Calu3 (cell line): ENCODE data around the gene ANKS6. TPM values are rescaled to one million over a fixed set of nuclear protein-coding genes. Genes with fewer than 3 reads are reported as not detected.

Source experiments
- BruUV-seq: library from RNA; stranded (reverse); fragments of 400-500 nt; replicated peaks from 2 replicates; lab custom pipeline; 2021; lab: Mats Ljungman, UMichigan
- CTCF ChIA-PET: fragments of 300-600 bp; sonication (Branson Sonifier 250); formaldehyde crosslinking; loops from one replicate; lab custom pipeline; 2022; ENCODE audit warnings: antibody characterized with exemption; lab: Charles Lee
- DNase-seq: peaks from one replicate; pipeline ENCODE4 v3.0.0; 2022
- H3K27ac Mint-ChIP-seq: one replicate; pipeline ENCODE4 v1.8.0; 2022; ENCODE audit warnings: mixed read lengths; ENCODE audit not compliant: unreplicated experiment
- H3K27me3 Mint-ChIP-seq: one replicate; pipeline ENCODE4 v1.8.0; 2022; ENCODE audit warnings: mixed read lengths; ENCODE audit not compliant: unreplicated experiment
- H3K36me3 Mint-ChIP-seq: one replicate; pipeline ENCODE4 v1.8.0; 2022; ENCODE audit warnings: mild to moderate bottlenecking, moderate library complexity, mixed read lengths; ENCODE audit not compliant: insufficient read depth, unreplicated experiment
- H3K4me1 Mint-ChIP-seq: one replicate; pipeline ENCODE4 v1.8.0; 2022; ENCODE audit warnings: mild to moderate bottlenecking, low read depth, mixed read lengths; ENCODE audit not compliant: unreplicated experiment
- H3K4me3 Mint-ChIP-seq: one replicate; pipeline ENCODE4 v1.8.0; 2022; ENCODE audit warnings: mild to moderate bottlenecking, low read depth, moderate library complexity, mixed read lengths; ENCODE audit not compliant: unreplicated experiment
- H3K9me3 Mint-ChIP-seq: one replicate; pipeline ENCODE4 v1.8.0; 2022; ENCODE audit warnings: low read depth, mixed read lengths; ENCODE audit not compliant: unreplicated experiment
- intact Hi-C: fragments of 100-400 bp; cut with micrococcal nuclease; formaldehyde crosslinking; loops from one replicate; pipeline ENCODE4 v1.10.0; 2022; ENCODE audit not compliant: unreplicated experiment
- total RNA-seq: library from RNA; stranded (reverse); gene quantifications from 2 replicates; pipeline ENCODE4 v1.2.3, GENCODE V29; 2022
- TF ChIP-seq, protein P1 (sequence below): fragments of 200-600 bp; IDR thresholded peaks from one replicate; pipeline ENCODE4 v1.8.0; 2022; ENCODE audit warnings: antibody characterized with exemption; ENCODE audit not compliant: unreplicated experiment

Gene ANKS6
- total RNA-seq, 1 experiment from 2014 or later, result 31.5 TPM

DNA sequence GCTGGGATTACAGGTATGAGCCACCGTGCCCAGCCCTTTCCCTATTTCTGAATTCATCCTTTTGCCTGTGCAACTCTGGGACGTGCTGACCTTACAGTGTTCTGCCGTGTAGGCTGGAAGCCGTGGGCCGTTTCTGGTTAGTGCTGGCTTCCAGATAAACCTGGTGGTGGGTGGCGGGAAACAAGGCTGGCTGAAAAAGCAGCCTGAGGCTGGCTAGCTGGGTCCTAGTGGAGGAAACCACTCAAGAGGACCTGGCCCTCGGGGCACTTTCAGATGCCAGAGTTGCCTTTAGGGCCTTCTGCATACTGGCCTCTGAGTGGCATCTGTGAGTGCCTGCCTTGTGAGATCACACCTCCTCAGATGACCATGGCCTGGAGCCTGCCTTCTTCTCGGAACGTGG, 38.0 kb upstream of the ANKS6 start:
- Mint-ChIP-seq H3K27ac (no peak overlapping the region), H3K36me3 (peaks cover 18% of the 10 kb centered on the region), H3K4me1 (peaks cover 13% of the 10 kb centered on the region), H3K4me3 (no peak overlapping the region), H3K9me3 (no peaks in the 10 kb centered on the region), H3K27me3 (no peaks in the 10 kb centered on the region)
- no peak for DNase-seq
- intact Hi-C loops, result no loop called here
- TF ChIP-seq, protein P1, sequence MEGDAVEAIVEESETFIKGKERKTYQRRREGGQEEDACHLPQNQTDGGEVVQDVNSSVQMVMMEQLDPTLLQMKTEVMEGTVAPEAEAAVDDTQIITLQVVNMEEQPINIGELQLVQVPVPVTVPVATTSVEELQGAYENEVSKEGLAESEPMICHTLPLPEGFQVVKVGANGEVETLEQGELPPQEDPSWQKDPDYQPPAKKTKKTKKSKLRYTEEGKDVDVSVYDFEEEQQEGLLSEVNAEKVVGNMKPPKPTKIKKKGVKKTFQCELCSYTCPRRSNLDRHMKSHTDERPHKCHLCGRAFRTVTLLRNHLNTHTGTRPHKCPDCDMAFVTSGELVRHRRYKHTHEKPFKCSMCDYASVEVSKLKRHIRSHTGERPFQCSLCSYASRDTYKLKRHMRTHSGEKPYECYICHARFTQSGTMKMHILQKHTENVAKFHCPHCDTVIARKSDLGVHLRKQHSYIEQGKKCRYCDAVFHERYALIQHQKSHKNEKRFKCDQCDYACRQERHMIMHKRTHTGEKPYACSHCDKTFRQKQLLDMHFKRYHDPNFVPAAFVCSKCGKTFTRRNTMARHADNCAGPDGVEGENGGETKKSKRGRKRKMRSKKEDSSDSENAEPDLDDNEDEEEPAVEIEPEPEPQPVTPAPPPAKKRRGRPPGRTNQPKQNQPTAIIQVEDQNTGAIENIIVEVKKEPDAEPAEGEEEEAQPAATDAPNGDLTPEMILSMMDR, result no peak
- no TSS peak for BruUV-seq
- CTCF ChIA-PET, result no interaction called here

DNA sequence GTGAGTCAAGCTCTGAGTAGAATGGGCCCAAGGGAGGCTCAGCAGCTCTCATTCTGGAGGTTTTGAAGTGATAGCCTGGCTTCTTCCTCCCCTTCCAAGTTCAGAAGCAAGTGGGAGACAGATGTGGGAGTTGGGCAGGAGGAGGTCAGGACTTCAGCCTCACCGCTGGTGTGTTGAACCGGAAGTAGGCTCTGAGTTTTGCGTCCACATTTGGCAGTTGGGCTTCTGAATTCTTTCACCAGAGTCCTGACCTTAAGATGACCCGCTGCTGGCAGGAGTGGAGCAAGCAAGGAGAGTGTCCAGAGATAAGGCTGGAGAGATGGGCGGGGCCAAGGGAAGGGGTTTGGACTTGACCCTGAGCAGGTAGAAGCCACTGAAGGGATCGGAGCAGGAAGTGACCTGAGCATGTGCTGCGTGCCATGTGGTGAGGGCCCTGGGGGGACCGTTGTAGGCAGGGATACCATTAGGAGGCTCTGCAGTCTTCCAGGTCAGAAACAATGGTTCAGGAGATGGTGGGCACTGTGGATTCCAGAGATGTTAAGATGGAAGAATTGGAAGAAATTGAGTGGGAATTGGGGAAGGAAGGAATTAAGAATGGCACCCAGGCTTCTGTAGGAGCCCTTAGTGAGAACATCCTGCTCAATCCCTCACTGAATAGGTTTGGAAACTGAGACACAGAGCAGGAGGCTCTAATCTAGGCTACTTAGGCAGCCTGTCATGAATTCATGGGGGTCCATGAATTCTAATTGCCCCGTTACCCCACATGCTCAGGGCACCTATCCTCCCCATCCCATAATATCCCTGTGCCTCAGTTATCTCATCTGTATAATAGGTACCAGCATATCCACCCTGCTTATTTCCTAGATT, 37.0 kb upstream of the ANKS6 start:
- Mint-ChIP-seq H3K4me1 (peaks cover 13% of the 10 kb centered on the region), H3K9me3 (no peaks in the 10 kb centered on the region), H3K27ac (peak overlapping the region; percentile 62), H3K4me3 (peak overlapping the region; percentile 7), H3K36me3 (peaks cover 18% of the 10 kb centered on the region), H3K27me3 (no peaks in the 10 kb centered on the region)
- intact Hi-C loops, result no loop called here
- TF ChIP-seq, protein P1, result no peak
- DNase-seq, result peak; percentile 44
- BruUV-seq, result no TSS peak
- CTCF ChIA-PET, result interaction anchor here (1.3 kb wide), 1 partner anchor 27 kb away, joined by 3 read pairs; no protein-coding TSS in a partner anchor

DNA sequence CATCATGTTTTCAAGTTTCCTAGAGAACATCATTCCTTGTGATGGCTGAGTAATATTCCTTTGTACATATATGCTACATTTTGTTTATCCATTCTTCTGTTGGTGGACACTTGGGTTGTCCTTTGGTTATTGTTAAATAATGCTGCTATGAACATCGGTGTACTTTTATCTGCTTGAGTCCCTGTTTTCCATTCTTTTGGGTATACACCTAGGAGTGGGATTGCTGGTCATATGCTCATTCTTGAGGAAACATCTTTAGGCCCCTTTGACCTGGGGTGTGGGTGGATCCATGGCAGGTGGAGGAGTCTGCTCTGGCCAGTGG, 36.4 kb upstream of the ANKS6 start:
- no peak for DNase-seq
- BruUV-seq, result no TSS peak
- TF ChIP-seq, protein P1, result no peak
- no peaks in the 10 kb centered on the region for H3K27me3 Mint-ChIP-seq
- CTCF ChIA-PET, result interaction anchor here (1.3 kb wide), 1 partner anchor 26 kb away, joined by 3 read pairs; no protein-coding TSS in a partner anchor
- peaks cover 18% of the 10 kb centered on the region for H3K36me3 Mint-ChIP-seq
- H3K4me1 Mint-ChIP-seq, result peaks cover 13% of the 10 kb centered on the region
- peak overlapping the region; percentile 62 for H3K27ac Mint-ChIP-seq
- H3K4me3 Mint-ChIP-seq, result peak overlapping the region; percentile 7
- no peaks in the 10 kb centered on the region for H3K9me3 Mint-ChIP-seq
- intact Hi-C loops, result no loop called here

DNA sequence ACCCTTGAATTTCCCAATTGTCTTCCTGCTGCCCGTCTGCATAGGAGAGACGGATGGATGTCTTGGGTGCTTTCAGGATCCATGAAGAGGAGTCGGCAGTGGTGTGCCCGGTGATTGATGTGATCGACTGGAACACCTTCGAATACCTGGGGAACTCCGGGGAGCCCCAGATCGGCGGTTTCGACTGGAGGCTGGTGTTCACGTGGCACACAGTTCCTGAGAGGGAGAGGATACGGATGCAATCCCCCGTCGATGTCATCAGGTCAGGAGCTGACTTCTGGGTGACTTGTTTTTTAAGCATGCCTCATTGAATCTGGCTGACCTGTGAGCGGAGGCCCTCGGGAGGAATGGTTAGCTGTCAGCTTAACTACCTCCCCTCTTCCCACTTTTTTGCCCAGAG, 35.3 kb upstream of the ANKS6 start:
- intact Hi-C loops, result no loop called here
- H3K27ac Mint-ChIP-seq, result no peak overlapping the region
- no peak for DNase-seq
- peaks cover 13% of the 10 kb centered on the region for H3K4me1 Mint-ChIP-seq
- no TSS peak for BruUV-seq
- TF ChIP-seq, protein P1, result no peak
- CTCF ChIA-PET, result interaction anchor here (1.3 kb wide), 1 partner anchor 25 kb away, joined by 3 read pairs; no protein-coding TSS in a partner anchor
- no peaks in the 10 kb centered on the region for H3K9me3 Mint-ChIP-seq
- H3K27me3 Mint-ChIP-seq, result no peaks in the 10 kb centered on the region
- H3K36me3 Mint-ChIP-seq, result peaks cover 18% of the 10 kb centered on the region
- no peak overlapping the region for H3K4me3 Mint-ChIP-seq
